Fibroblast of pulmonary artery (primary cell): ENCODE results near the gene TNS1.
"Not testable (repeated sequence)": the region's sequence is repeated elsewhere in the genome, so short reads cannot be mapped to it uniquely, and the experiment has no call there.

ENCODE experiments used
- DNase-seq: peaks from one replicate; pipeline ENCODE4 v3.0.0-alpha.2; 2010; ENCODE audit warnings: low read depth
- H3K4me3 ChIP-seq: replicated peaks from 2 replicates; pipeline ENCODE4 v1.5.1; 2011; ENCODE audit warnings: low read depth, mild to moderate bottlenecking, control low read depth, low read length, moderate library complexity
- TF ChIP-seq, protein P1 (sequence below): IDR thresholded peaks from 2 replicates; pipeline ENCODE4 v1.5.1; 2011; ENCODE audit warnings: mild to moderate bottlenecking, control low read depth, low read length, inconsistent platforms; ENCODE audit errors: missing control alignments

The TNS1 gene

DNA sequence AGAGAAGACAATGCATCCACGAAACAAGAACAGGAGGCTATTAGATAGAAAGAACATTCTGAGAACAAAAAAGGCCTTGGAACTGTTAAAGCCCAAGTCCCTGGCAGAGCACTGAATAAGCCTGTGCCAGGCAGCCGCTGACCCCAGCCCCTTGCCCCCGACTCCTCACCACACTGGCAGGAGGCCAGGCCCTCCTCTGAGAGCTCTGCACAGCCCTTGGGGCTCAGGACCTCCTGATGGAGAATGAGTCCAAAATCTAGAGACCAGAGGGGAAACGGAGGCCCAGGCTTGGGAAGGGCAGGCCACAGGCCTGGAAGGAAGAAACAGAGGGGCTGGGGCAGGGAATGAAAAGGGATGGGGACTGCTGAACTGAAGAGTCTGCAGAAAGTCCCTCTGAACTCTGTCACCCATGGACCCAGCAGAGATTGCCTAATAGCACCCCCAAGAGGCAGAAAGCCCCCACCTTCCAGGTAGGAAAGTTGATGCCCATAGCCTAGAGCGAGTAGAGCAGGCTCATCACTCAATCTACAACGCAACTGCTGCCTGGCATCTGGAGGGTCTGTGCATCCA, 18.3 kb upstream of the TNS1 start:
- no peak overlapping the region for H3K4me3 ChIP-seq
- TF ChIP-seq, protein P1, sequence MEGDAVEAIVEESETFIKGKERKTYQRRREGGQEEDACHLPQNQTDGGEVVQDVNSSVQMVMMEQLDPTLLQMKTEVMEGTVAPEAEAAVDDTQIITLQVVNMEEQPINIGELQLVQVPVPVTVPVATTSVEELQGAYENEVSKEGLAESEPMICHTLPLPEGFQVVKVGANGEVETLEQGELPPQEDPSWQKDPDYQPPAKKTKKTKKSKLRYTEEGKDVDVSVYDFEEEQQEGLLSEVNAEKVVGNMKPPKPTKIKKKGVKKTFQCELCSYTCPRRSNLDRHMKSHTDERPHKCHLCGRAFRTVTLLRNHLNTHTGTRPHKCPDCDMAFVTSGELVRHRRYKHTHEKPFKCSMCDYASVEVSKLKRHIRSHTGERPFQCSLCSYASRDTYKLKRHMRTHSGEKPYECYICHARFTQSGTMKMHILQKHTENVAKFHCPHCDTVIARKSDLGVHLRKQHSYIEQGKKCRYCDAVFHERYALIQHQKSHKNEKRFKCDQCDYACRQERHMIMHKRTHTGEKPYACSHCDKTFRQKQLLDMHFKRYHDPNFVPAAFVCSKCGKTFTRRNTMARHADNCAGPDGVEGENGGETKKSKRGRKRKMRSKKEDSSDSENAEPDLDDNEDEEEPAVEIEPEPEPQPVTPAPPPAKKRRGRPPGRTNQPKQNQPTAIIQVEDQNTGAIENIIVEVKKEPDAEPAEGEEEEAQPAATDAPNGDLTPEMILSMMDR: no peak
- DNase-seq: no peak

DNA sequence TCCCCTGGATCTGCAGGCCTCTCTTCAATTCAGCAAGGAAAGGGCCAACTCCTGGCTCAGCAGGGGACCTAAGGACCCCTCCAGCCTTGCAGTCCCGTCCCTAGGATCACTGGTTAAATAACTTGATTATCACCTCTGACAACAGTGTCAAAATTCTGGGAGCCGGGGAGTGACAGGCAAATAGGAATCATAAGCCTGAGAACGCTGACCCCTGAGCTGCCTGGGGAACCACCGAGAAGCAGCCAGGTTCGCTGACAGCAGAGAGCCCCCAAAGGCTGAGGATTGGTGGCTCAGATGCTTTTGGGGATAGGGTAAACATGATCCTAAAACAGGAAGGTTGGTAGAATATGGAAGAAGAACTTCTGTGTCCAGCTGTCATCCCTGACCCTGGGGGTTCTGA, 17.5 kb upstream of the TNS1 start:
- no peak overlapping the region for H3K4me3 ChIP-seq
- DNase-seq: no peak
- TF ChIP-seq, protein P1: no peak

DNA sequence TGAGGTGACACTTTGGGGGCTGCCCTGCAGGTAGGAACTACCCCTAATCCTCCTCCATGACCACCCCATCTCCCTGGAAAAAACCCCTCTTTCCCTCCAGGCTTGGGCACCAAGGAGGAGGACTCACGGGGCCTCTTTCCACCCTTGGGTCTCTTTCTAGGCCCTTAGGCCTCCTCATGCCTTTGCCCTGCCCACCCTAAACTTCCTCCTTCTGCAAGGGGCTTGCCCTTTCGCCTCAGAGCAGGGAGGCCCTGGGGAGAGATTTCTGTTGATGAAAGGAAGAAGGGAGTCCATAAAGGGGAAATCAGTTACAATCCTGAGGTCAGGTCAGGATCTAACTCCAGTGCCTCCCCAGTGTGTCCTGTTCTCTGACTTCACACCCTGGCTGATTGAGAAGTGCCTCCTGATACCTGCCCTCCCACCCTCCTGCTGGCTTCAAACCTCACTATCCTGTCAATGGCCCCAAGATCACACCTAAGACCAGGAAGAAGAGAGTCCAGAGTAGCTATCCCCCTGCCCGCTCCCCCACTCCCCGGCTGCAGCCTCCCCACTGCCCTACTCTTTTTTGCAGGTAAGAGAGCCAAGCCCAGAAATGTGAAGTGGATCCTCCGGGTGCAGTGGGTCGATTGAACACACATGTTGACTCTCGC, 16.7 kb upstream of the TNS1 start:
- TF ChIP-seq, protein P1: no peak
- no peak overlapping the region for H3K4me3 ChIP-seq
- no peak for DNase-seq

DNA sequence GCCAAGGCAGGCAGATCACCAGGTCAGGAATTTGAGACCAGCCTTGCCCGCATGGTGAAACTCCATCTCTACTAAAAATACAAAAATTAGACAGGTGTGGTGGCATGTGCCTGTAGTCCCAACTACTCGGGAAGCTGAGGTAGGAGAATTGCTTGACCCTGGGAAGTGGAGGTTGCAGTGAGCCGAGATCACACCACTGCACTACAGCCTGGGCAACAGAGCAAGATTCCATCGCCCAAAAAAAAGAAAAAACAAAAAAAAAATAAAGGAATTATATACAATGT, 16.0 kb upstream of the TNS1 start:
- not testable (repeated sequence) for H3K4me3 ChIP-seq, DNase-seq

DNA sequence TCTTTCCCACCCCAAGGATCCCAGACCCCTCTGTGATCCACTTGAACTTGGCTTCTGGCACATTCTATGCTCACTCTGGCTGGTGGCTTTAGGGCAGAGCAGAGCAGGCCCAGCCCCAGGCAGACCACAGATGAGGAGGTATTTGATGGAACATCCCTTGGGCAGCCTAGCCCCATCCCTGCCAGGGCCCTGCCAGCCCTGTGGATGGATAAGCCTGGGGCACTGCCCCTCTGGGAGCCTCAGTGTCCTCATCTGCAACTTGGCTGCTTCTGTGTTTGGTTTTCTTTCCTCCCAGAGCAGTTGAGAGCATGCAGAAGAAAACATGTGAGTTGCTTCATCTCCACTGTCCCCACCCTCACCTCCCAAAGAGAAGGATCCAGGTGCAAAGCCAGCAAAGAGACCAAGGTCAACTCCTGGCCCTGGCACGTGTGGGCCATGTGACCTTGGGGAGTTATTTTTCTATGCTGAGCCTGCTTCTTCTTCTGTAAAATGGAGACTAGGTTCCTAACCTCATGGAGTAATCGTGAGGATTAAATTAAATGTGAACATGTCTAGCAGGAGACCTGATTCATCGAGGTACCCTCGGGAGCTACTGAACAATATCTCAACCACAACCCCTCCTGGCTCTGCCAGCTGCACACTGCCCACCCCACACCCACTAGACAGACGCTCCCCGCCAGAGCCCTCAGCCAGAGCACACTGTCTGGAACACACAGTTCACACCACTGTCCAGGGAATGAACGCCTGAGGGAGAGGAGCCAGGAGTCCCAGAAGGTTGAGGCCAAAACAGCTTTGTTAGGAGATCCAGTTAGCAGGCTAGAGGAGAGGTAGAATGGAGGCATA, 14.6 kb upstream of the TNS1 start:
- TF ChIP-seq, protein P1: no peak
- H3K4me3 ChIP-seq: no peak overlapping the region
- DNase-seq: no peak

DNA sequence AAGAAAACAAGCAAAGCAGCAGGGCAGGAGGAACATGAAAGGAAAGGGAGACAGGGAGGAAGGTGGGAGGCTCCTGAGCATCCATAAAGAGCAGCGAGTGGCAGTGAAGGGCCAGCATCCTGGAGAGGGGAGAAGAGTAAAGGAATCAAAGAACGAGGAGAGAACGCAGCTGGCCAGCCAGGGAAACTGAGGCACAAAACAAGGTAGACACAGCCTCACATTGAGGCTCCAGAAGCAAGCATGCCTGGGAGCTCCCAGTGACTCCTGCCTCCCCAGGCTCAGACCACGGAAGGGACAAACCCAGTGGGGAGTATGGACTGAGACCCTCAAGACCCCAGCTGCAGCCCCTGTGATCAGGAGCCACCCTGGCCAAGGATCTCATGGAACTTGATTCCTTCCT, 14.0 kb upstream of the TNS1 start:
- no peak for DNase-seq
- H3K4me3 ChIP-seq: no peak overlapping the region
- TF ChIP-seq, protein P1: no peak

- H3K4me3 ChIP-seq: no peak overlapping the region
- TF ChIP-seq, protein P1: no peak
- DNase-seq: no peak
These were observed 13.1 kb upstream of the TNS1 start for GRCh38 chr2:218015586-218016521.
